PC-3 (cell line): ENCODE results near the gene PGLYRP4.

ENCODE experiments used
- EZH2 ChIP-seq: fragments of 300-600 bp; sonication (generic); IDR thresholded peaks from one replicate; pipeline ENCODE4 v1.6.1; 2017; ENCODE audit warnings: antibody characterized with exemption, mild to moderate bottlenecking, low read length; ENCODE audit not compliant: unreplicated experiment
- EZH2phosphoT487 ChIP-seq: fragments of 300-600 bp; sonication (generic); IDR thresholded peaks from 2 replicates; pipeline ENCODE4 v1.6.1; 2018; ENCODE audit warnings: mild to moderate bottlenecking, antibody characterized with exemption, low read length, borderline replicate concordance
- TF ChIP-seq, protein P1 (sequence below): fragments of 300-600 bp; sonication (generic); conservative IDR thresholded peaks from 2 replicates; pipeline ENCODE4 v1.5.1; 2017; ENCODE audit warnings: antibody characterized with exemption, low read depth, mild to moderate bottlenecking, low read length

GRCh38 chr1:153349363-153350320 lies 1.0 kb upstream of the PGLYRP4 start:
- TF ChIP-seq, protein P1, sequence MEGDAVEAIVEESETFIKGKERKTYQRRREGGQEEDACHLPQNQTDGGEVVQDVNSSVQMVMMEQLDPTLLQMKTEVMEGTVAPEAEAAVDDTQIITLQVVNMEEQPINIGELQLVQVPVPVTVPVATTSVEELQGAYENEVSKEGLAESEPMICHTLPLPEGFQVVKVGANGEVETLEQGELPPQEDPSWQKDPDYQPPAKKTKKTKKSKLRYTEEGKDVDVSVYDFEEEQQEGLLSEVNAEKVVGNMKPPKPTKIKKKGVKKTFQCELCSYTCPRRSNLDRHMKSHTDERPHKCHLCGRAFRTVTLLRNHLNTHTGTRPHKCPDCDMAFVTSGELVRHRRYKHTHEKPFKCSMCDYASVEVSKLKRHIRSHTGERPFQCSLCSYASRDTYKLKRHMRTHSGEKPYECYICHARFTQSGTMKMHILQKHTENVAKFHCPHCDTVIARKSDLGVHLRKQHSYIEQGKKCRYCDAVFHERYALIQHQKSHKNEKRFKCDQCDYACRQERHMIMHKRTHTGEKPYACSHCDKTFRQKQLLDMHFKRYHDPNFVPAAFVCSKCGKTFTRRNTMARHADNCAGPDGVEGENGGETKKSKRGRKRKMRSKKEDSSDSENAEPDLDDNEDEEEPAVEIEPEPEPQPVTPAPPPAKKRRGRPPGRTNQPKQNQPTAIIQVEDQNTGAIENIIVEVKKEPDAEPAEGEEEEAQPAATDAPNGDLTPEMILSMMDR = no peak
- TF ChIP-seq EZH2 (no peak), EZH2phosphoT487 (no peak)
